DMS 273 treated with DMSO at 0.1 percent for 48 hours (cell line): ENCODE measurements around the gene TMEM183A.
"Not testable (repeated sequence)": the region's sequence is repeated elsewhere in the genome, so short reads cannot be mapped to it uniquely, and the experiment has no call there.

Source experiments
- DNase-seq: peaks from one replicate; lab custom pipeline; 2025; lab: John Stamatoyannopoulos, UW

Gene TMEM183A, protein sequence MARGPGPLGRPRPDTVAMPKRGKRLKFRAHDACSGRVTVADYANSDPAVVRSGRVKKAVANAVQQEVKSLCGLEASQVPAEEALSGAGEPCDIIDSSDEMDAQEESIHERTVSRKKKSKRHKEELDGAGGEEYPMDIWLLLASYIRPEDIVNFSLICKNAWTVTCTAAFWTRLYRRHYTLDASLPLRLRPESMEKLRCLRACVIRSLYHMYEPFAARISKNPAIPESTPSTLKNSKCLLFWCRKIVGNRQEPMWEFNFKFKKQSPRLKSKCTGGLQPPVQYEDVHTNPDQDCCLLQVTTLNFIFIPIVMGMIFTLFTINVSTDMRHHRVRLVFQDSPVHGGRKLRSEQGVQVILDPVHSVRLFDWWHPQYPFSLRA

DNA sequence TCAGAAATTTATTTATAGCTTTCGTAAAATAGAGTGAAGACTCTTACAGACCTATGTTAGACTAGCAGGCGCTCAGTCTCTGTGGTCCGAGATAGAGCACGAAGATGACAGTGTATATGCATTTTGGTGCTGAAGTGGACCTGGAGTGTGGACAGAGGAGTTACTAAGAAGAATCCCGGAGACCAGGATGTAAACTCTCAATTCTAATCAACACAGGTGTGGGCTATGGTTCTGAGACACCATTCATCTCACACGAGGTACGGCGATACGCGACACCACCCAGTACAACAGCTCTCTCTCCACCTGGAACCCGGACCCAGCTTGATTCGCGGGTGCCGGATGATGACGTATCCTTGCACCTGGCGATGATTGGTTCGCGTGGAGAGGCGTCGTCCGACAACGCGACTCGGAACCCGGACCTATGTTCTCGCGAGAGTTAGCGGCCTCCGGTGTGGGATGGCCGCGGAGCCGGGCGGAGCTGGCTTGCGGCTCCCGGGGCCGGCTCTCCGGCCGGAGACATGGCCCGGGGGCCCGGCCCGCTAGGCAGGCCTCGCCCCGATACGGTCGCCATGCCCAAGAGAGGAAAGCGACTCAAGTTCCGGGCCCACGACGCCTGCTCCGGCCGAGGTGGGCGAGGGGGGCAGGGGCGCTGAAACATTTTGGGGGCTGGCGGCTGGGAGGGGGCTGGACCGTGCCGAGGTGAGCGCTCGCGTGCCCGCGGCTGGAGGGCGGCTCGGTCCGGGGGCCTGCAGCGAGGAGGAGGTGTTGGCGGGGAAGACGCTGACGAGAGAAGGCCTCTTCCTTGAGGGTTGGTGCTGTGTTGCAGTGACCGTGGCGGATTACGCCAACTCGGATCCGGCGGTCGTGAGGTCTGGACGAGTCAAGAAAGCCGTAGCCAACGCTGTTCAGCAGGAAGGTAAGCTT, at the start of gene TMEM183A:
Gene TMEM183A (plus strand): TSS at position 427 of the 924 bp plus-strand sequence. CDS start 92 bp downstream, at position 519.
- peak; percentile 92 for DNase-seq

DNA sequence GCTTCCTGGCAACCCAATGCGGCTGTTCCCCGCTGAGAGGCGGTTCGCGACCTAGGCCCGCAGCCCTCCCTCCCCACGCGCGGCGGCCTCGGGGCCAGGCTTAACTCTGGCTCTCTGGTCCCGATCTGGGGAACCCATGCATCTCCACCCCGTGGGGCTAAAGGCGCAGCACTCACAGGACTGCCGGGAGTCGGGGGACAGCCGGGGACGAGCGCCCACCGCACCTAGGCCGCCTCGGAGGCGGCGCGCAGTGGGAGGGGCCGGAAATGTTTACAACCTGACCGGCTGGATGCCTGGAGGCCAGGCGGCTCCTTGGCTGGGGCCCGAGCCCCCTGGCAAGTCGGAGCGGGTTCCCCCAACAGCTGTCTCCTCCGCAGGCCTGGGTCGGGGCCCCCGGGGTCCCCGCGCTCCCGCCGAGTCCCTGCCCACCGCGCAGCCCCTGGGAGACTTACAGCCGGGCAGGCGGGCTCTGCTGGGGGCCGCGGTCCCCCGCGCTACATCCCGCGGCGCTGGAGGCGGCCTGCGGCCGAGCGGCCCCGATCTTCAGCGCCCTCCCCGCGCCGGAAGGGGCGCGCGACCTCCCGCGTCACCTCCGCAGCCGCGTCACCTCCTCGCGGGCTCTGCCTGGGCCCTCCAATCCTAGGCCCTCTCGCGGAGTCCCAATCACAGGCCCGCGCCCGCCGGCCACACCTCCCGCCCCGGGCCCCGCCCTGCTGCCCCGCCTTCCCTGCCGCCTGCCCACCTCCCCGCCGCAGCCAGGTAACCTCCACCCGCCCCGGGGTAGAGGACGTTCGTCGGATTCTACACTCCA, 49.2 kb upstream of the TMEM183A start, which contains the start of gene ADIPOR1:
Gene ADIPOR1 (minus strand): TSS at position 580 of the 811 bp plus-strand sequence. CDS start 7,242 bp downstream, outside the sequence.
- peak; percentile 35 for DNase-seq

DNA sequence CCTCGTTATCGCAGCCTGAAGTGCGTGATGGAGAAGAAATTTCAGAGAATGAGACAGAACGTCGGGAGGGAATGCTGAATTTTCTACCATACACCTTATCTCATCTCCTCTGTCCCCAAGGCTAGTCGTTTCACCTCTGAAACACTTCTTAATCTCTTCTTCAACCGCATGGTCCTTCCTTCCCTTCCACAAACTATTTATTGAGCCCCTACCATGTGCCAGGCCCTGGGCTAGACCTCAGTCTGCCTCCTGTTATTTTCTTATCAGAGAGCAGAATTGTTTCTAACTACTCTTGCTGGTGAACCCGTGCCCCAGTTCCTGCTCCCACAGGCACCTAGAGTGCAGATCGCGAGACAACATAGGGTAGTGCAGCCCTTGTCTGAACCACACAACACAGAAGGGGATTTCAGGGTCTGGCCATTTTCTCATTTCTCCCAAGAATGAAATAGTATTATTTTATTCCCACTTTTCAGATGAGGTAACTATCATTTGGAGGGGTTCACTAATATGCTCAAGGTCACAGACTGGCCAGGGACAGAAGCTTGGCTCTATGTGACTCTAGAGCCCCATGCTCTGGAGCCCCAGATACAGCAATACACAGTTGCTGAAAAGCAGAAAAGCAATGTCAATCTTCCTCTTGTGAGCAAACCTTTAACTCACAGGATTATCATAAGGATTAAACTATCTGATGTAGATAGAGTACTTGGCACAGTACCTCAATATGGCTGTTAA, 48.5 kb upstream of the TMEM183A start:
- DNase-seq, result no peak

DNA sequence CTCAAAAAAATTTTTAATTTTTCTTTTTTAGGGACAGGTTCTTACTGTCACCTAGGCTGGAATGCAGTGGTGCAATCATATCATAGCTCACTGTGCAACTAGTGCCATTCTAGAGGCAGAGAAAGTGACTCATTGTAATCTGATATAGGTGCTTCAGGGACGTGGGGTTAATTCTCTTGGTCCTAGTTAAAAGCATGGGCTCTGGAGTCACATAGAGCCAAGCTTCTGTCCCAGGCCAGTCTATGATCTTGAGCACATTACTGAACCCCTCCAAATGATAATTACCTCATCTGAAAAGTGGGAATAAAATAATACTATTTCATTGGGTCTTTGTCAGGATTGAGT, 47.9 kb upstream of the TMEM183A start:
- peak; percentile 42 for DNase-seq

DNA sequence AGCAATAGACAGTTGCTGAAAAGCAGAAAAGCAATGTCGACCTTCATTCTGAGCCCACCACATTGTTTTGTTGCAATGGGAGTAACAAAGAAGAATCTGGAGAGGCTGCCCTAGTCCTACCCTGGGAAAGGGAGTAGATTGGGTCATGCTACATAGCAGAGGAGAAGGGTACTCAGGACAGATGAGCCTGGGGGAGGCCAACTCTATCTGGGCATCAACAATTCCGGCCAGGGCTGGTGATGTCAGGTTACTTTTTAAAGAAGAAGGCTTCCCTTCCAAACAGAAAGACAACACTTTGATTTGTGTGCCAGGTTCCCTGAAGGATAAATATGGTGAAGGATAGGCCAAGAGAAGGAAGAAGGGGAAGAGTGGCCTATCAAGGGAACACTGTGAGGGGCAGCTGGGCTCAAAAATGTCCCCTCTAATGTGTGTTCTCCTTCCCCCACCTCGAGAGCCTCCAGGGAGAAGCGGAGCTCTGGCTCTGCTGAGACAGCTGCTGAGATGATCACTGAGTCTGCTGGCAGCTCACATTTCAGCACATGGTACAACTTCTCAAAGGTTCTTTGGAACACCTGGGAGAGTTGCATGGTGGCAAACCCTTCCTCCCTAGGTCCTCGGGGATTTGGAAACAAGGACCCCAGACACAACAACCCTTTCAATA, 45.8 kb upstream of the TMEM183A start:
- DNase-seq, result no peak

DNA sequence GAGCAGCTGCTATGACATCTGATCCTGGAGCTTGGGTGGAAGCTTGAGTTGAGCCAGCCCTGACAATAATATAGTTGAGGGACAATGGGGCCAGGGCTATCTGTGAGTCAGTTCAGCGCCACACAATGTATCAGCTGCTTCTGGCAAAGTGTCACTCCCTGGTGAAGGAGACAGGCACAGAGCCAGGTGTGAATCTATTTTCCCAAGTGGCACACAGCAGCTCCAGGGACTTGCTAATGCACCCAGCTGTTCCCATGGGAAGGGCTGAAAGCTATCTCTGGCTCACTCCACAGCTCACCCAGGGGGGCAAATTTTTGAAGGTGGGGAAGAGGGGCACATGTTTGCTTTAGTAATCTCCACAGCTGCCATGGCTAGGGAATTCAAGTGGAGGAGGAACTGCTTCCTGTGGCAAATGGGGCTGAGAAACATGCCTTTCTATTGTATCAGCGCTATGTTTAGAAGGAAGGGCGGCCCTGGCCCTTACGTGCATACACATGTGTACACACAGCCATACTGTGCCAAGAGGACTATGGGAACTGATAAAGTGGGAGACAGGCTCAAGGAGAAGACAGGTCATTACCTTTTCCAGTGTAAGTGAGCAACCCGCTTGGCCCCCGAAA, 42.3 kb upstream of the TMEM183A start:
- DNase-seq, result no peak

DNA sequence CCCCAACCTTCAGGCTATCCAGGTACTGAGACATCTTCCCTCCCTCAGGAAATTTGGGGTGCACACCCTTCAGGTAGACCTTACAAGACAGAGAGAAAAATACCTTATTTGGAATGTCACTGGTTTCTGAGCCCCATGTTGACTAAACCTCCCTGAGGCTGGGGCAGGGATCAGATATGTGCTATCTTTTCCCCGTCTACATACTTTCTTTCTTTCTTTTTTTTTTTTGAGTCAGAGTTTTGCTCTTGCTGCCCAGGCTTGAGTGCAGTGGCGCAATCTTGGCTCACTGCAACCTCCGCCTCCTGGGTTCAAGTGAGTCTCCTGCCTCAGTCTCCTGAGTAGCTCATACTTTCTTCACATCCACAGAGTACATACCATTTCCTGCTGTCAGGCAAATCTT, 41.8 kb upstream of the TMEM183A start:
- no peak for DNase-seq

DNA sequence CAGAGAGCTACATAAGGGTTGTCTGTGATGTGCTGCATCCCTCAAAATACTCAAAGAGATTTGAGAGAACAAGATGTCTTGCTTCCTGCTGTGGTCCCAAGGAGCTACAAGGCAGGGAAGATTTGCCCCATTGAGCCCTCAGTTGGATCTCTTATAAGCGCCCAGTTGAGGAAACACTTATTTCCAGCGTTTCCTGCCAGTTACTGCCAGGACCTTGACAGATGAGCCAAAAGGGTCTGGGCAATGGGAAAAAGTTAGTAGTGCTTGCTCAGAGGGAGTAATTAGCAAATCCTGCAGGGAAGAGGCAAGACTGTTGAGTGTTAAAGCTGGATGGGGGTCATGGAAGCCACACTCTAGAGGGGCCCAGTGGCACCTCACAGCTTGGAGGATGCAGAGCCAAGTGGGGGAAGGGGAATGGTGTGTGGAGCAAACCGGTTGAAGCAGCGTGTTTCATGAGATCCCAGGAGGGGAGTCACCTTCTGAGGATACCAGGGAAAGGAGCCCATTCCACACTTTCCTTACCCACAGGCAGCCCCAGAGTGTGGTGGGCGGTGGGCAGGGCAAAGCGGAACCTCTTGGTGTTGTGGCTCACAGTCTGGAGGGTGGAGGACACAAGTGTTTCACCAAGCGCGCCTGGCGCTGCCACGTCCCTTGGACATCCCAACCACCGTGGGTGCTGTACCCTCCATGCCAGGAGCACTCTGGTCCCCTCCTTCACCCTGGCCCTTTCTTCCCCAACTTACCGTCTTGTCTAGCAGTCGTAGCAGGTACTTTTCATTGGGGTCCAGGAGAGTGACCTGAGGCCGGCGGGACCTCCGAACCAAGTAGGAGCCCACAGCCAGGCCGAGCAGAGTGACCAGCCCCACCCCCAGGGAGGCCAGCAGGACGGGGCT, 40.9 kb upstream of the TMEM183A start:
- DNase-seq, result no peak

DNA sequence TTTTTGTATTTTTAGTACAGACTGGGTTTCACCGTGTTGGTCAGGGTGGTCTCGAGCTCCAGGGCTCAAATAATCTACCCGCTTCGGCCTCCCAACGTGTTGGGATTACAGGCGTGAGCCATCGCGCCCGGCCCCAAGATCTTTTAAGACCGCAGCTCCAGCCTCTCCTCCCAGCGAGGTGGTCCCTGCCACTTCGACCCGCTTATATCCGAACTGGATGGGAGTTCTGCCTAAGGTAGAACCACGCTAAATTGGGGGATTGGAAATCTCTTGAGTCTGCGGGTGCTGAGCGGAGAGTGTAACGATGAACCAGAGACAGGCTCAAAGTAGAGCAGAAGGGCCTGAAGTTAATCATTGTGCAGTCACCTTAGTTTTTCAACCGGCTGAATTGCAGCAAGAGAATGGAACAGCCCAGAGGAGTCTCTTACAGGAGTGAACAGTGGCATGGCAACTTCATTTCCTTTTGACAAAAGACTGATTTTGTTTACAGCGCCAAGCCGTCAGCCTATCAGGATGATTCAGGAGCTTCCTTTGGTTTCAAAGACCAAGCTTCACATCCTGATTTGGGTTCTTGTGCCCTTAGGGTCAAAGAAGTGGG, 39.4 kb upstream of the TMEM183A start:
- no peak for DNase-seq

DNA sequence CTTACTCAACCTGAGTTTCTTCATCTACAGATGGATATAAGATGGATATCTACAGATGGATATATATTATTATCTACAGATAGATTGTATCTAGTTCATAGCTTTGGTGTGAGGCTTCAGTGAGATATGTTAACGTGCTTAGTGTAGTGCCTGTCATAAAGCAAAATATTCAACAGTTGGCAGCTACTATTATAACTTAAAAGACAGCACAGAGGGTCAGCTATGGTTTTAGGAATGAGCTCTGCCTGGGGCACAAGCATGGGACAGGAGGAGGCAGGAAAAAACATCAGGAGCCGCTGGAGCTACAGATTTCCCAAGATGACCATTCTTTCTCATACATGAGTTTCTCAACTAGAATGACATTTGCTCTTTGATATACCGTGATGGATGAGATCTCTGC, 38.8 kb upstream of the TMEM183A start:
- no peak for DNase-seq

DNA sequence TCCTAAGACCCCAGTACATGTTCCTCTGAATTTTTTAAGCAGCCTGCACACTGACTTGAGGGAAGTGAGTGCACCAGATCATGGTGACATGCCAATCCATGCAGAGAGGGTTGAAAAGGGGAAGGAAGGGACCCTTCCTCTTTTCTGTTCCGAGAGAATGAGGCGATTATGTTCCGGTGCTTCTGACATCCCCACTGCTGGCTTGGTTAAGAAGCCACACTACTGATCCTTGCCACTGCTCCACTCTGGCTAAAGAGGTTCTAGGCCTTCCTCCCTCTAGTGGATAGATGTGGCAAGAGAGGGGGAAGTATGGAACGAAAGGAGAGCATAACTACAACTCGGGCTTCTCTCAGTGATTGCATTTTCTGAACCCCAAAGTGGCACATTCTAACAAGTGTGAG, 38.3 kb upstream of the TMEM183A start:
- no peak for DNase-seq

DNA sequence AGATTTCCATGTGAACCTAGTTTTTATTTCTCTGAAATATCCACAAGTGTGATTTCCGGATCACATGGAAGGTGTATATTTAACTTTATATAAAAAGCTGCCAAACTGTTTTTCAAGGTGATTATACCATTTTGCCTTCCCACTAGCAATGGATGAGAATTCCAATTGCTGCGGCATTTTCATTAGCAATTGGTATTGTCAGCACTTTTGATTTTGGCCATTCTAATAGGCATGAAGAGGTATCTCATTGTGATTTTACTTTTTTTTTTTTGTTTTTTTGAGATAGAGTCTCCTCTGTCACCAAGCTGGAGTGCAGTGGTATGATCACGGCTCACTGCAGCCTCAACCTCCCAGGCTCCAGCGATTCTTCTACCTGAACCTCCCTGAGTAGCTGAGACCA, 35.1 kb upstream of the TMEM183A start:
- no peak for DNase-seq

DNA sequence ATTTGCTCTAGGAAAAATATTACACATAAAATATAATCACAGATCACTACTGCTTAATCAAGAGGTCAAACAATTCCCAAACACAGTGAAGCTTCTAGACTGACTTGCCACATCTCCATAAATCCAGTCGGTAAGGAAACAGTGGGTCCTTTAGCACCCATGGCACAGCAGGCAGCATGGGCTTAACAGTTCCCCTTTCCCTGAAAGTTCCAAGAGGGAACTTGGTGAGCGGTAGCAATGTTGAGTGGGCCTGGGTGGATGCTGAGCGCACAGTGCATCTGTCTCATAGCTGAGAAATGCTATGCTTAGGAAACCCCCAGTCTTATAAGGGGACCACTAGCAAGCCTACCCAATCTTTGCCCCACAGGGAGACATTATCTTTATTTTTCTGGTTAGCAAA, 32.3 kb upstream of the TMEM183A start:
- no peak for DNase-seq

DNA sequence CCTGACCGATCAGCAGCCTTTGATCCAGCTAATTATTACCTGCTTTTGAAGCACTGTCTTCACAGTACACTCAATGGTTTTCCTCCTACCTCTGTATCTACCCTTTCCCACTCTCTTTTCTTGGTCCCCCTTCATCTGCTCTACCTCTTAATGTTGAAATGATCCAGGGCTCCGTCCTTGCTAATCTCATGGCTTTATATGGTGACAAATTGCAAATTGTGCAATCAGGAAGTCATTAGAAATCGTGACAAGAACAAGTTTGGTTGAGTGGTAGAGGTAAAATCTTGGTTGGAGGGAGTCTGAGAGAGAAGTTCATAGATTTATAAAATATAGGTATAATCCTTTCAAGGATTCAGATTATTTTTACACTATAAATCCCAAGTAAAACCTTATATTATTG, 30.5 kb upstream of the TMEM183A start:
- no peak for DNase-seq

DNA sequence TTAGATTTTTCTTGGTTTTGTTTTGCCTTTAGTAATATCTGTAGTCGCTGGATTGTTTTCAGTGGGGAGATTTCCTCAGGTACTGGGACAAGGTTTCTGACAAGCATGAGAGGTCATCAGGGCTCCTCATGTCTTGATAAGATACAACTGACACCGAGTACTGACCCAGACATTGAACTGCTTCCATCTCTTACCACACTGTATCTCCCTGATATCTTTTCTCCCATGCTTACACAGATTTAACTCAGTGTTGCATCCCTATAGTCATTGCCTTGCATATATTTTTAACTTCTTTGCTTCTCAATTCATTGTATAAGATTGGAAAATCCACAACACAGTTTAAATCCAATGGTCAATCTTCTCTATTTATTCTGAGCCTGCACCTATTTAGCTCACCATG, 27.7 kb upstream of the TMEM183A start:
- DNase-seq, result no peak

DNA sequence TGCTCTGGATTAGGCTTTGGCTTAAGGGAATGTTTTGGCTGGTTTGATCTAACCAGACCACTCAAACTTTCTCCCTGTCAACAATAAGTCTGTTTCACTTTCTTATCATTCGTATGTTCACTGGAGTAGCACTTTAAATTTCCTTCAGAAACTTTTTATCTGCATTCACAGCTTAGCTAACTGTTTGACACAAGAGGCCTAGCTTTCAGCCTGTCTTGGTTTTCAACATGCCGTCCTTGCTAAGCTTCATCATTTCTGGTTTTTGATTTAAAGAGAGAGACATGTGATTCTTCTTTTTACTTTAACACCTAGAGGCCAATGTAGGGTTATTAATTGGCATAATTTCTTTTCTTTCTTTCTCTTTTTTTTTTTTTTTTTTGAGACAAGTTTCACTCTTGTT, 25.2 kb upstream of the TMEM183A start:
- DNase-seq, result no peak

DNA sequence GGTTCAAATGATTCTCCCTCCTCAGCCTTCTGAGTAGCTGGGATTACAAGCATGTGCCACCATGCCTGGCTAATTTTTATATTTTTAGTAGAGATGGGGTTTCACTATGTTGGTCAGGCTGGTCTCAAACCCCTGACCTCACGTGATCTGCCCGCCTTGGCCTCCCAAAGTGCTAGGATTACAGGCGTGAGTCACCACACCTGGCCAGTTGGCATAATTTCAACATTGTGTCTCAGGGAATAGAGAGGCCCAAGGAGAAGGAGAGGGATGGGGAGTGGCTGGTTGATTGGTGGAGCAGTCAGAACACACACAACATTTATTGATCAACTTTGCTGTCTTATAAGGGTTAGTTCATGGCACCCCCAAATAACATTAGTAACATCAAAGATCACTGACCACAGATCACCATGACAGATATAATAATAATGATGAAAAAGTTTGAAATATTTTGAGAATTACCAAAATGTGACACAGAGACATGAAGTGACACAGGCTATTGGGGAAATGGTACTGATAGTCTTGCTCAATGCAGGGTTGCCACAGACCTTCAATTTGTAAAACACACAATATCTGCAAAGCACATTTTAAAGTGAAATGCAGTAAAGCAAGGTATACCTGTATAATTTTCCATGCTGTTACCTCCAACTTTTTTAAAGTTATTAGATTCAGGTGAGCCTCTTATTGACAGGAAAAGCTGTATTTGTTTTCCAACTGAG, 24.3 kb upstream of the TMEM183A start:
- DNase-seq, result no peak

DNA sequence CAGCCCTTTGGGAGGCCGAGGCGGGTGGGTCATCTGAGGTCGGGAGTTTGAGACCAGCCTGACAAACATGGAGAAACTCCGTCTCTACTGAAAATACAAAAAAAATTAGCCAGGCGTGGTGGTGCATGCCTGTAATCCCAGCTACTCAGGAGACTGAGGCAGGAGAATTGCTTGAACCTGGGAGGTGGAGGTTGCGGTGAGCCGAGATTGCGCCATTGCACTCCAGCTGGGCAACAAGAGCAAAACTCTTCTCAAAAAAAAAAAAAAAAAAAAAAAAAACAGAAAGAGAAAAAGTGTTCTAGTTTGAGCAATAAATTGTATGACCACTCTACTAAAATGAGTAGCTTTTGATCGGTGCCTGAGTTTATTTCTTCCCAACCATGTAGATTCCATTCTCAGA, 21.1 kb upstream of the TMEM183A start:
- not testable (repeated sequence) for DNase-seq
